Activated CD8-positive, alpha-beta T cell treated with anti-CD3 and anti-CD28 coated beads, Interleukin-2, amount 10 ng/mL, durations not matched to agents 7 days and 5 days (primary cell): ENCODE measurements around the gene BCL2L1. TPM values are rescaled to one million over a fixed set of nuclear protein-coding genes. Genes with fewer than 3 reads are reported as not detected.

ENCODE experiments used
- ATAC-seq: fragments of 150-1000 bp; cut with Tn5 transposase; one replicate; pipeline ENCODE4 v1.10.0; 2021; ENCODE audit warnings: moderate library complexity
- CTCF ChIA-PET: fragments of 350-600 bp; sonication (Branson Sonifier 250); formaldehyde crosslinking; loops from one replicate; lab custom pipeline; 2021; ENCODE audit warnings: antibody characterized with exemption; lab: Charles Lee
- POLR2A ChIA-PET: fragments of 350-600 bp; sonication (Branson Sonifier 250); formaldehyde crosslinking; loops from one replicate; lab custom pipeline; 2021; ENCODE audit warnings: antibody characterized with exemption; lab: Charles Lee
- DNase-seq: peaks from one replicate; pipeline ENCODE4 v3.0.0-alpha.2; 2020
- H3K27ac Mint-ChIP-seq: one replicate; pipeline ENCODE4 v1.8.0; 2021; ENCODE audit warnings: mild to moderate bottlenecking, mixed read lengths
- H3K27me3 Mint-ChIP-seq: one replicate; pipeline ENCODE4 v1.8.0; 2021; ENCODE audit warnings: low read depth, mixed read lengths
- H3K36me3 Mint-ChIP-seq: one replicate; pipeline ENCODE4 v1.8.0; 2021; ENCODE audit warnings: low read depth, mixed read lengths
- H3K4me1 Mint-ChIP-seq: one replicate; pipeline ENCODE4 v1.8.0; 2021; ENCODE audit warnings: low read depth, mixed read lengths
- H3K4me3 Mint-ChIP-seq: one replicate; pipeline ENCODE4 v1.8.0; 2021; ENCODE audit warnings: mild to moderate bottlenecking, mixed read lengths
- H3K9me3 Mint-ChIP-seq: one replicate; pipeline ENCODE4 v1.8.0; 2022; ENCODE audit warnings: mixed read lengths; ENCODE audit not compliant: insufficient read depth
- total RNA-seq, 2 experiments: library from RNA; stranded (reverse); gene quantifications; one replicate each; pipeline ENCODE4 v1.2.3, GENCODE V29; 2021

BCL2L1 gene
- total RNA-seq, 2 experiments from 2014 or later = 71.4 to 73.0 TPM

- POLR2A ChIA-PET = no interaction called here
- Mint-ChIP-seq H3K36me3 (no peaks in the 10 kb centered on the region), H3K9me3 (no peaks in the 10 kb centered on the region), H3K4me1 (peaks cover 7% of the 10 kb centered on the region), H3K27ac (no peak overlapping the region), H3K4me3 (no peak overlapping the region), H3K27me3 (peaks cover 16% of the 10 kb centered on the region)
- DNase-seq (no peak), ATAC-seq (no peak)
- CTCF ChIA-PET = interaction anchor here (0.7 to 19.4 kb wide), 3 partner anchors 35 to 108 kb away, joined by 4 to 901 read pairs (median 6); no protein-coding TSS in a partner anchor
These were observed 107.3 kb downstream of the BCL2L1 start for GRCh38 chr20:31615416-31615815.

Other genes starting within 250 kb of the BCL2L1 start
- gene DEFB124, start 247.7 kb downstream of the BCL2L1 start, total RNA-seq = not detected
- not detected for gene REM1, start 247.6 kb downstream of the BCL2L1 start, total RNA-seq
- gene HM13, start 208.4 kb downstream of the BCL2L1 start, total RNA-seq = 100 to 1,000 TPM; 117 to 127 TPM
- under 1 TPM; 0.42 to 0.50 TPM for gene ID1, start 117.6 kb downstream of the BCL2L1 start, total RNA-seq
- not detected for gene COX4I2, start 85.0 kb downstream of the BCL2L1 start, total RNA-seq
- 100 to 1,000 TPM; 172 to 174 TPM for gene TPX2, start 16.4 kb upstream of the BCL2L1 start, total RNA-seq
- gene MYLK2, start 96.5 kb upstream of the BCL2L1 start, total RNA-seq = under 1 TPM; 0.66 to 0.89 TPM
- gene FOXS1, start 122.7 kb upstream of the BCL2L1 start, total RNA-seq = not detected
- gene DUSP15, start 147.7 kb upstream of the BCL2L1 start, total RNA-seq = not detected
- not detected for gene TTLL9, start 147.8 kb upstream of the BCL2L1 start, total RNA-seq
- 10 to 100 TPM; 15.0 to 16.1 TPM for gene PDRG1, start 229.2 kb upstream of the BCL2L1 start, total RNA-seq
- under 1 TPM in 1 of 2 experiments, not detected in 1; 0.03 TPM for gene XKR7, start 245.3 kb upstream of the BCL2L1 start, total RNA-seq